Transverse colon (tissue), 4 donors: ENCODE measurements around the gene PAGE2B. TPM values are rescaled to one million over a fixed set of nuclear protein-coding genes. Genes with fewer than 3 reads are reported as not detected.

Source experiments
- DNase-seq: peaks from one replicate; pipeline ENCODE4 v3.0.0-alpha.2; 2019
- H3K27ac ChIP-seq, 4 donors: fragments of 200-600 bp; sonication (generic); 2 replicates each; pipeline ENCODE4 v1.5.1; 2016 to 2018; ENCODE audit warnings: inconsistent platforms in 4 of 4
- H3K27me3 ChIP-seq: fragments of 200-600 bp; sonication (generic); 2 replicates; pipeline ENCODE4 v1.5.1; 2017; ENCODE audit warnings: inconsistent platforms
- H3K36me3 ChIP-seq, 4 donors: fragments of 200-600 bp; sonication (generic); 2 replicates each; pipeline ENCODE4 v1.5.1; 2017 to 2019; ENCODE audit warnings: inconsistent platforms in 4 of 4
- H3K4me1 ChIP-seq, 4 donors: fragments of 200-600 bp; sonication (generic); 2 replicates each; pipeline ENCODE4 v1.5.1; 2017 to 2020; ENCODE audit warnings: inconsistent platforms in 4 of 4
- H3K4me3 ChIP-seq, 4 donors: fragments of 200-600 bp; sonication (generic); 1 replicate in 1 of 4; 2 replicates in 3 of 4; pipeline versions ENCODE4 v1.5.1 to v1.6.1; 2017 to 2019; ENCODE audit warnings: inconsistent platforms in 4 of 4
- H3K9me3 ChIP-seq, 2 donors: fragments of 200-600 bp; sonication (generic); 2 replicates each; pipeline ENCODE4 v1.5.1; 2017 to 2019; ENCODE audit warnings: inconsistent platforms in 2 of 2
- EP300 ChIP-seq: sonication (generic); formaldehyde crosslinking; IDR thresholded peaks from one replicate; pipeline ENCODE4 v1.6.1; 2017; ENCODE audit warnings: antibody characterized with exemption, low read depth
- POLR2A ChIP-seq: fragments of 450-650 bp; IDR thresholded peaks from one replicate; pipeline ENCODE4 v1.6.1; 2016; ENCODE audit warnings: antibody characterized with exemption, mild to moderate bottlenecking, moderate library complexity
- POLR2AphosphoS5 ChIP-seq, 3 donors: sonication (generic); formaldehyde crosslinking; IDR thresholded peaks; one replicate each; pipeline ENCODE4 v1.6.1; 2016; ENCODE audit warnings: antibody characterized with exemption in 3 of 3
- WGBS, 2 donors: methylation state at CpG; one replicate each; pipeline ENCODE4 v1.1.5; 2018; ENCODE audit warnings: low coverage in 1 of 2; 5-methylcytosine and 5-hydroxymethylcytosine counted together
- in situ Hi-C, 4 donors: fragments of 200-750 bp; cut with MboI; loops; one replicate each; pipeline versions ENCODE4 v1.15.0 to v1.15.1; 2017; ENCODE audit warnings: low sequenced_read_pairs in 3 of 4, low pct_ligation_motif_present in 1 of 4, low pct_unique_long_range_greater_than_20kb in 1 of 4
- intact Hi-C: fragments of 100-400 bp; cut with DNase I; formaldehyde crosslinking; loops from one replicate; pipeline ENCODE4 v1.15.1; 2023; ENCODE audit warnings: low total_unique reads
- total RNA-seq, 4 donors: library from RNA; depleted of rRNA; stranded (reverse); fragments of >200 nt; gene quantifications; one replicate each; pipeline ENCODE4 v1.1.0, GENCODE V29; 2016
- TF ChIP-seq, protein P1 (sequence below), 5 experiments: fragments of 200-600 bp in 3 of 5; fragments of 450-650 bp in 2 of 5; sonication (generic) in 3 of 5; IDR thresholded peaks; 1 replicate in 2 of 5; 2 replicates in 3 of 5; pipeline ENCODE4 v1.5.1; 2016 to 2017; ENCODE audit warnings: antibody characterized with exemption in 5 of 5, inconsistent platforms in 3 of 5, mild to moderate bottlenecking in 2 of 5, moderate library complexity in 1 of 5

Gene PAGE2B, protein sequence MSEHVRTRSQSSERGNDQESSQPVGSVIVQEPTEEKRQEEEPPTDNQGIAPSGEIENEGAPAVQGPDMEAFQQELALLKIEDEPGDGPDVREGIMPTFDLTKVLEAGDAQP
- 1 to 10 TPM in 1 of 4 donors, not detected in 3; 2.0 TPM for total RNA-seq

DNA sequence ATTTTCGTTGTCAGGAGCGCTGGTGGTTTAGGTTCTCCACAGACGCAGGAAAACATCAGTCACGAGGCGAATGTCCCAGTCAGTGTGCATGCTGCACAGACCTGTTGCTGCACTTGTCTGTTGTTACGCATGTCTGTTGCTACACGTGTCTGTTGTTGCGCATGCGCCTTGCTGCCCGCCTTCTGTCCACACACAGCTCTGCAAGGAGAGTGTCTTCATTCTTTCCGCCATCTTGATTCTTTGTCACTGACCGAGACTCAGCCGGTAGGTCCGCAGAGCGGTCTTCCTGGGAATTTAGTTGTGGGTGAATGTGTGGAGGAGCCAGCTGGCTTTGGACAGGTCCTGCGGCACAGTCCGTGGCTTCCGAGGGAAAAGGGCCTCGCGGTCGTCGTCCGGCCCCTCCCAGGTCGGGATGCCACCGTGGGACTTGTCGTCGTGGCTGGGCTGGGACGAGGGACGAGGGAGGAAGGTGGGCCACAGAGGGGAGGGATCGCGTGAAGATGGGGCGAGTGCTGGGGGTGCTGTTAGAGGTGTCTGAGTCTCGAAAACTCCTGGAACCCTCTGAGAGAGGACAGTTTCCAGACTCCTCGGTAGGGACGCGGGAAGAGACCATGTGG is at the start of gene PAGE2B:
Gene PAGE2B, plus strand, starts transcription at position 180 of the 617 bp plus-strand sequence. CDS start 1,012 bp downstream, outside the sequence.
- in situ Hi-C loops: loop anchor here in 2 of 4 donors (25.0 kb wide), 2 partner anchors 188 to 438 kb away; no protein-coding TSS in a partner anchor
- intact Hi-C loops: no loop called here
- WGBS, 2 donors: 89% methylated on average over 36 of the region's 36 CpGs; no CpG with 5 or more reads in 1 of the 2 donors

DNA sequence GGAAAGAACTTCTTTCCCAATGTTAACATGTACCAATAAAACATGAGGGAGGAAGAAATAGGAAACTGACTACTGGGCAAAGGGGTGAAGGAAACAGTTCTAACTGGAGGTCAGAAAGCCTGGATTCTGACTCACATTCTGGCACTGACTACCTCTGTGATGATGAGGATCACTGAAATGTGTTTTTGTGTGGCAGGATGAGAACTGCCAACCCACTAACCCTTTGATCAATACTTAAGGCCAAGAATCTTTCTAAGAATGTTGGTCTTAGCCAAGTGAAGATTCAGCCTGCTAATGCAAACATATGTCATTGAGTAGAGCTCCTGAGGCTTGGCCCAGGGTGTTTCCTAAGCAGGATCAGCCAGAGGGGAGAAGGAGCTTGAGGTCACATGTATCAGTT is 48.7 kb upstream of the PAGE2B start:
- no peak overlapping the region for H3K27ac ChIP-seq
- no peaks in the 10 kb centered on the region for H3K36me3 ChIP-seq
- no peak for DNase-seq
- H3K4me3 ChIP-seq: no peak overlapping the region
- H3K27me3 ChIP-seq: no peaks in the 10 kb centered on the region
- intact Hi-C loops (no loop called here), in situ Hi-C loops (no loop called here)
- no peaks in the 10 kb centered on the region for H3K9me3 ChIP-seq
- no peaks in the 10 kb centered on the region for H3K4me1 ChIP-seq
- TF ChIP-seq, protein P1, sequence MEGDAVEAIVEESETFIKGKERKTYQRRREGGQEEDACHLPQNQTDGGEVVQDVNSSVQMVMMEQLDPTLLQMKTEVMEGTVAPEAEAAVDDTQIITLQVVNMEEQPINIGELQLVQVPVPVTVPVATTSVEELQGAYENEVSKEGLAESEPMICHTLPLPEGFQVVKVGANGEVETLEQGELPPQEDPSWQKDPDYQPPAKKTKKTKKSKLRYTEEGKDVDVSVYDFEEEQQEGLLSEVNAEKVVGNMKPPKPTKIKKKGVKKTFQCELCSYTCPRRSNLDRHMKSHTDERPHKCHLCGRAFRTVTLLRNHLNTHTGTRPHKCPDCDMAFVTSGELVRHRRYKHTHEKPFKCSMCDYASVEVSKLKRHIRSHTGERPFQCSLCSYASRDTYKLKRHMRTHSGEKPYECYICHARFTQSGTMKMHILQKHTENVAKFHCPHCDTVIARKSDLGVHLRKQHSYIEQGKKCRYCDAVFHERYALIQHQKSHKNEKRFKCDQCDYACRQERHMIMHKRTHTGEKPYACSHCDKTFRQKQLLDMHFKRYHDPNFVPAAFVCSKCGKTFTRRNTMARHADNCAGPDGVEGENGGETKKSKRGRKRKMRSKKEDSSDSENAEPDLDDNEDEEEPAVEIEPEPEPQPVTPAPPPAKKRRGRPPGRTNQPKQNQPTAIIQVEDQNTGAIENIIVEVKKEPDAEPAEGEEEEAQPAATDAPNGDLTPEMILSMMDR (IDR thresholded peaks at IDR 0.05): no peak
- TF ChIP-seq EP300 (no peak), POLR2A (no peak), POLR2AphosphoS5 (IDR thresholded peaks at IDR 0.05) (no peak)

More for the DNA sequence above, at the start of gene PAGE2B:
- no peaks in the 10 kb centered on the region for H3K4me1 ChIP-seq
- TF ChIP-seq EP300 (no peak), POLR2A (no peak), POLR2AphosphoS5 (IDR thresholded peaks at IDR 0.05) (no peak)
- TF ChIP-seq, protein P1 (IDR thresholded peaks at IDR 0.05): no peak
- no peak within 1 kb of the TSS for H3K27ac ChIP-seq
- no peak for DNase-seq
- H3K4me3 ChIP-seq: no peak within 1 kb of the TSS
- H3K9me3 ChIP-seq: no peaks in the 10 kb centered on the region
- H3K36me3 ChIP-seq: no peaks in the 10 kb centered on the region
- no peaks in the 10 kb centered on the region for H3K27me3 ChIP-seq

DNA sequence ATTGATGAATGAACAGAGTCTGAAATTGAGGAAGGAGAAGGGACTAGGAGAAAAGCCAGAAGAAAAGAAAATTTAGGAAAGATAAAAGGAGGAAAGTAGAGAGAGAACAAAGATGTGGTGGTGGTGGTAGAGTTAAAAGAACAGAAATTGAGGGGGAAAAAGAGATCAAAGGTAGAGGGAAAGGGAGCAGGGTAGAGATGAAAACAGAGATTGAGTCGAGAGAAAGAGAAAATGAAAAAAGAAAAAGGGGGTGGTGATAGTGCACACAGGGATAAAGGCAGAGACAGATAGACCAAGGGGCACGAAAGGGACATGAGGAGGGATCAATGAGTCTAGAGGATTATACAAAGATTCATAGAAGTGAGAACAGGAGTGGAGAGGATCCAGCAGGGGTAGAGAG is 48.0 kb upstream of the PAGE2B start:
- H3K27ac ChIP-seq: no peak overlapping the region
- no peak overlapping the region for H3K4me3 ChIP-seq
- TF ChIP-seq EP300 (no peak), POLR2AphosphoS5 (IDR thresholded peaks at IDR 0.05) (no peak), POLR2A (no peak)
- TF ChIP-seq, protein P1 (IDR thresholded peaks at IDR 0.05): no peak
- DNase-seq: no peak
- WGBS, 2 donors: 44 to 70% methylated on average over 2 of the region's 2 CpGs
- no peaks in the 10 kb centered on the region for H3K9me3 ChIP-seq
- no peaks in the 10 kb centered on the region for H3K27me3 ChIP-seq
- in situ Hi-C loops (no loop called here), intact Hi-C loops (no loop called here)
- H3K36me3 ChIP-seq: no peaks in the 10 kb centered on the region
- no peaks in the 10 kb centered on the region for H3K4me1 ChIP-seq

DNA sequence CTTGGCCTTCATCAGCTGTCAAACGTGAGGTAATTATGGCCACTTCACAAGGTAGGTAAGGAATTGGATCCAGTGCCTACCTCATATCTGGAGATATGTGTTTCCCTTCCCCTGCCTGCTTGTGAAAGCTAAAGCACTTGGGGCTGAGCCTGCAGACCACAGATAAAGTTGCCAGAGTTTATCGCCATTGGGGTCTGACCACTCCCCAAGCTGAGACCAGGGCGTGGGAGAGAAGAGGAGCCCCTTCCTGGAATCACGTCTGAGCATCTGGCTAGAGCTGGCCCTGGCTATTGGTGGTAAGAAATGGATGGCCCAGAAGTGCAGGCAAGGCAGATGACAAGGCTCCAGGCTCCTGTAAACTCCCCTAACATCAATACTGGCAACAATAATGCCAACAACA is 46.8 kb upstream of the PAGE2B start:
- Histone ChIP-seq H3K9me3 (no peaks in the 10 kb centered on the region), H3K36me3 (no peaks in the 10 kb centered on the region), H3K4me1 (no peaks in the 10 kb centered on the region), H3K27ac (no peak overlapping the region), H3K27me3 (no peaks in the 10 kb centered on the region), H3K4me3 (no peak overlapping the region)
- intact Hi-C loops: no loop called here
- DNase-seq: no peak
- in situ Hi-C loops: no loop called here
- TF ChIP-seq EP300 (no peak), POLR2AphosphoS5 (IDR thresholded peaks at IDR 0.05) (no peak), POLR2A (no peak)
- TF ChIP-seq, protein P1 (IDR thresholded peaks at IDR 0.05): no peak
- WGBS, 2 donors: 61% methylated on average over 4 of the region's 4 CpGs; no CpG with 5 or more reads in 1 of the 2 donors
